ENCODE measurements around the gene GRIA4. TPM values are rescaled to one million over a fixed set of nuclear protein-coding genes. Genes with fewer than 3 reads are reported as not detected.

Gene GRIA4
- total RNA-seq, 1 donor from 2014 or later = not detected

DNA sequence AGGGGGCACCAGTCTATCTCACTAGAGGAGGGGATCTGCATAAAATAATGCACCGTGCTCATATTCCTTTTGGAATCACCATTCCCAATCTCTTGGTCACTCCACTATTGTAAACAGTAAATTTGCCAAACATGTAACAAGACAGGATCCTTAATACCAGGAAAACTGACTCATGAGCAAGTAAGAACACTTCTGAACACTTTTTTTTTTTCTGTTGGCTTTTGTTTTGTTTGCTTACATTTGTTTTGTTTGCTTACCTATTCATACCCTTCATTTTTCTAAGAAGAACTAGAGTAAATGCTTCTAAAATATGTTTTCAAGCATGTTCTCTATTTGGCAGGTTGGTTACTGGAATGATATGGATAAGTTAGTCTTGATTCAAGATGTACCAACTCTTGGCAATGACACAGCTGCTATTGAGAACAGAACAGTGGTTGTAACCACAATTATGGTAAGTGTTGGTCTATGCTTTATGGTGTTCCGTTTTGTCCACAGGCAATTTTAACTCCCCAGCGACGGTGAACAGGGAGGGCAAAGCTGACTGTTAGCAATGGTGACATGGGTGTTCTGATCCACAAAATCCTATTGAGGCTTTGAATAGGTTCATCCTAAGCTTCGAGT lies 300.3 kb downstream of the GRIA4 start:
- TF ChIP-seq, protein P1, sequence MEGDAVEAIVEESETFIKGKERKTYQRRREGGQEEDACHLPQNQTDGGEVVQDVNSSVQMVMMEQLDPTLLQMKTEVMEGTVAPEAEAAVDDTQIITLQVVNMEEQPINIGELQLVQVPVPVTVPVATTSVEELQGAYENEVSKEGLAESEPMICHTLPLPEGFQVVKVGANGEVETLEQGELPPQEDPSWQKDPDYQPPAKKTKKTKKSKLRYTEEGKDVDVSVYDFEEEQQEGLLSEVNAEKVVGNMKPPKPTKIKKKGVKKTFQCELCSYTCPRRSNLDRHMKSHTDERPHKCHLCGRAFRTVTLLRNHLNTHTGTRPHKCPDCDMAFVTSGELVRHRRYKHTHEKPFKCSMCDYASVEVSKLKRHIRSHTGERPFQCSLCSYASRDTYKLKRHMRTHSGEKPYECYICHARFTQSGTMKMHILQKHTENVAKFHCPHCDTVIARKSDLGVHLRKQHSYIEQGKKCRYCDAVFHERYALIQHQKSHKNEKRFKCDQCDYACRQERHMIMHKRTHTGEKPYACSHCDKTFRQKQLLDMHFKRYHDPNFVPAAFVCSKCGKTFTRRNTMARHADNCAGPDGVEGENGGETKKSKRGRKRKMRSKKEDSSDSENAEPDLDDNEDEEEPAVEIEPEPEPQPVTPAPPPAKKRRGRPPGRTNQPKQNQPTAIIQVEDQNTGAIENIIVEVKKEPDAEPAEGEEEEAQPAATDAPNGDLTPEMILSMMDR (IDR thresholded peaks at IDR 0.05; ENCODE audit: borderline replicate concordance) = no peak
- DNase-seq = no peak
- Histone ChIP-seq H3K36me3 (no peaks in the 10 kb centered on the region), H3K4me3 (no peak overlapping the region), H3K27ac (replicated peaks) (no peak overlapping the region), H3K27me3 (ENCODE audit: low read depth) (no peaks in the 10 kb centered on the region), H3K9me3 (replicated peaks) (no peaks in the 10 kb centered on the region), H3K4me1 (no peaks in the 10 kb centered on the region)
- intact Hi-C loops (cut with micrococcal nuclease) = no loop called here

DNA sequence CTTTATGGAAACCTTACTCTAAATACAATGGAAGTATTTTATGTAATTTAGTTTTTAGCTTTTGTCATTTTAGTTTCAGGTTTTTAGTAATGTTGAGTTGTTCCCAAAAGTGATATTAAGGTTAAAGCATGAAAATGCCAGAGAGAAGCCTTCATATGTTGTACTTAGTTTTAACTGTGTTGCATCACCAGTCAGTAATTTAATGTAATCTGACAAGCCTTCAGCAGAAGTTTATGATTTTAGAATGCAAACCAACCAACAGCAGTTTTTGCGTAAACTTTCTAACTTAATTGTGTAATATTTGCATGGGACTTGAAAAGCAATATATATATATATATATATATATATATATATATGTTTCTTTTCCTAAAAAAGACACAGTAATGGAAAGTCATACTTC lies 301.6 kb downstream of the GRIA4 start:
- Histone ChIP-seq H3K27ac (replicated peaks) (no peak overlapping the region), H3K4me1 (no peaks in the 10 kb centered on the region), H3K9me3 (replicated peaks) (no peaks in the 10 kb centered on the region), H3K4me3 (no peak overlapping the region), H3K27me3 (ENCODE audit: low read depth) (no peaks in the 10 kb centered on the region), H3K36me3 (no peaks in the 10 kb centered on the region)
- intact Hi-C loops (cut with micrococcal nuclease) = no loop called here
- no peak for DNase-seq
- TF ChIP-seq, protein P1 (IDR thresholded peaks at IDR 0.05; ENCODE audit: borderline replicate concordance) = no peak

DNA sequence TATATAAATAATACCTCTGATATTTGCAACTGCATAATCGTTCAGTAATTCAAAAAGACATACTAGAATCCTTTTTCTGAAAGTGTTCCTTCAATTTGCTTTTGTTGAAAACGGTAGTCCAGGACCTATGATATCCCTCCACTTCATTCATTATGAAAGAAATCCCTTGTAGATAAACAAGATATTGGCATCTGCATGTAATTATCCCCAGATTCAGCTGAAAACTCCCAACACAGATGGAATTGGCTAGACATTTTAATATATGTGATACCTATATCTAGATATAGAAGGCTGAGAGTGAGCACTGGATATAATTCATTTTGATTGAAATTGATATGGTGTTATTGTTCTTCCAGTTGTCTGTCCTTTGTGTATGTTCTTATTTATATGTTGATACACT lies 302.8 kb downstream of the GRIA4 start:
- DNase-seq = no peak
- Histone ChIP-seq H3K27me3 (ENCODE audit: low read depth) (no peaks in the 10 kb centered on the region), H3K4me3 (no peak overlapping the region), H3K27ac (replicated peaks) (no peak overlapping the region), H3K4me1 (no peaks in the 10 kb centered on the region), H3K9me3 (replicated peaks) (no peaks in the 10 kb centered on the region), H3K36me3 (no peaks in the 10 kb centered on the region)
- intact Hi-C loops (cut with micrococcal nuclease) = no loop called here
- TF ChIP-seq, protein P1 (IDR thresholded peaks at IDR 0.05; ENCODE audit: borderline replicate concordance) = no peak

DNA sequence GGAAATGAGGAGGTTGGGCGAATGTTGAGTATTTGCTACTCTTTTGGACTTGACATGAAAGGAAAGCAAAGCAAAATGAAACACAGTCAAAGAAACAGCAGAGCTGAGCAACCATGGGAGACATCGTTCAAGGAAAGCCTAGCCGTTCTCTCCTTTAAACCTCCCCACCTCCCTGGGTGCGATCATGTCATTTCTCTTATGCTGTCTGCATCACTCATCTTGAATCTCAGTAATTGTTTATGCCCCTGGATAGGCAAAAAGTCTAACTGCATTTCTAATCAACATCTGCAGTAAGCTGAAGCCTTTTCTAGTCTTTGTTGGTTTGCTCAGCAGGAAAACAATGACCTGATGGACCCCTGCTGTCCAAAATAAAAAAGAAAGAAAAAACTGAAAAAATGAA lies 305.1 kb downstream of the GRIA4 start:
- TF ChIP-seq, protein P1 (IDR thresholded peaks at IDR 0.05; ENCODE audit: borderline replicate concordance) = no peak

GRCh38 chr11:105918039-105918438 lies 308.2 kb downstream of the GRIA4 start:
- no peak overlapping the region for H3K27ac ChIP-seq (replicated peaks)
- TF ChIP-seq, protein P1 (IDR thresholded peaks at IDR 0.05; ENCODE audit: borderline replicate concordance) = no peak
- no peak for DNase-seq
- no peaks in the 10 kb centered on the region for H3K36me3 ChIP-seq
- no peaks in the 10 kb centered on the region for H3K4me1 ChIP-seq
- H3K27me3 ChIP-seq (ENCODE audit: low read depth) = no peaks in the 10 kb centered on the region
- H3K4me3 ChIP-seq = no peak overlapping the region
- intact Hi-C loops (cut with micrococcal nuclease) = no loop called here
- H3K9me3 ChIP-seq (replicated peaks) = no peaks in the 10 kb centered on the region

More for the DNA sequence above, 305.1 kb downstream of the GRIA4 start:
- Histone ChIP-seq H3K27me3 (ENCODE audit: low read depth) (no peaks in the 10 kb centered on the region), H3K4me3 (no peak overlapping the region), H3K4me1 (no peaks in the 10 kb centered on the region), H3K27ac (replicated peaks) (no peak overlapping the region), H3K9me3 (replicated peaks) (no peaks in the 10 kb centered on the region), H3K36me3 (no peaks in the 10 kb centered on the region)
- no peak for DNase-seq
- intact Hi-C loops (cut with micrococcal nuclease) = no loop called here

Measured in left ventricle myocardium inferior (tissue), 1 donor.